Measurements from ENCODE around the gene DUSP18.
A peak's percentile ranks its signal among the peaks of the same experiment; 100 is the strongest.
"Not testable (repeated sequence)": the region's sequence is repeated elsewhere in the genome, so short reads cannot be mapped to it uniquely, and the experiment has no call there.

Gene DUSP18

GRCh38 chr22:30667494-30668385, at the start of gene DUSP18:
Gene DUSP18 (minus strand): TSS chr22:30667875. CDS start chr22:30664003, 3,872 bp downstream.
- DNase-seq: peak; percentile 92

DNA sequence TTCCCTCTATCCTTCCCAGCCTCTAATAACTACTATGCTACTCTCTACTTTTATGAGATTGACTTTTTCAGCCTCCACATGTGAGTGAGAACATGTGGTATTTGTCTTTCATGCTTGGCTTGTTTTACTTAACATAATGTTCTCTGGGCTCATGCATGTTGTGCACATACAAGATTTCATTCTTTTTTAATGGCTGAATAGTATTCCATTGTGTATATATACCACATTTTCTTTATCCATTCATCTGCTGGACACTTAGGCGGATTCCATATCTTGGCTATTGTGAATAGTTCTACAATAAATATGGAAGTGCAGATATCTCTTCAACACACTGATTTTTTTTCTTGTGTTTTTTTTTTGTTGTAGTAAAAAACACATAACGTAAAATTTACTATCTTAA, 46.4 kb upstream of the DUSP18 start:
- DNase-seq: no peak

- DNase-seq: no peak
These were observed 44.4 kb upstream of the DUSP18 start for GRCh38 chr22:30712094-30712493.

DNA sequence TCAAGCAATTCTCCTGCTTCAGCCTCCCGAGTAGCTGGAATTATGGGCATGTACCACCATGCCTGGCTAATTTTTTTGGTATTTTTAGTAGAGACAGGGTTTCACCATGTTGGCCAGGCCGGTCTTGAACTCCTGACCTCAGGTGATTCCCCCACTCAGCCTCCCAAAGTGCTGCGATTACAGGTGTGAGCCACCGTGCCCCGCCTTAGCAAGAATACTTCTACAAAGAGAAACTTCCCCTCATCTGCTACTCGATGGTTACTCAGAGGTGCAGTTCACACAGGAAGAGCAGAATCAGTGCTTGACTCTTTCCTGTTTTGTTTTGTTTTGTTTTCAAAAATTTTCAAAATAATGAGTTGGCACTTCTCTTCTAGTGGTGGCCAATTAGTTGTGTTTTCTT, 42.3 kb upstream of the DUSP18 start:
- not testable (repeated sequence) for DNase-seq

DNA sequence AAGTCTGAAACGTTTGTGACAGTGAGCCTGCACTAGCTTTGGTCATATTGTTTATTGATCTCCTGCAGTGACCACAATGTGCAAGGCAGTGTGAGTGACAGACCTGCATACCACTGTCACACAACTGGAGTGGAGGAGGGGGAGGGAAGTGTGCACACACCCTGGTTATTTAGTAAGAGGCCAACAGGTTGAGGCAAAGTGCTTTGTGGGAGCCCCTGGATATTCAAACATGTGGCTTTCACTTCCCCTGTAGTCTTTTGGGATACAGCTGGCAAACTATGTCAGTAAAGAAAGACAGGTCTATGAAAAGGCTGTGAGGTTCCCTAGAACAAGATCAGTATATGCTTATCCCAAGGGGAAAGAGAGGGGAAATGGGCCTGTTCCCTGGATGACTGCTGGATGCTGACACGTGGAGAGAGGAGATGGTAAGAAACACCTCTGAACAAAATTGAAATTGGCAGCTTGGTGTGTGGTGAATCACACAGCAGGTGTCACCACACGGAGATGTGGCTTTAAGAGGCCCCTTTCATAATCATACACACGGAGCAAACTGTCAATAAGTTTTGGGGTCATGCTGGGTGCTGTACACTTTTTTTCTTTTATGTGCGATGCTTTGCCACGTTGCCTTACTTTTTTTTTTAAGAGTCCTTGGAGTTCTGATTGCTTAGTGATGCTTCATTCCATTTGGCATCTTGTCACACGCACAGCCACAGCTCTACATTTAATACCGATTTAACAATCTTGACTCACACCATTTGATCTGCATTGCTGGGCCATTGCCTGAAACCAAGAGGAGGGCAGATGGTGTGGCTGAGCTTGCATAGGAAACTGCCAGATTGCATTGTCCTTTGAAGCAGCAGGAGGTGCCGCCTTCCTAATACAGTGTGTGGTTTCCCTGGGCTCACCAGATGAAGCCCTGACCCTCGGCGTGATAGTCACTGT, 38.3 kb upstream of the DUSP18 start:
- DNase-seq: no peak

- DNase-seq: no peak
These were observed 37.3 kb upstream of the DUSP18 start for GRCh38 chr22:30704978-30705377.

GRCh38 chr22:30702856-30703255, 35.2 kb upstream of the DUSP18 start:
- no peak for DNase-seq

DNA sequence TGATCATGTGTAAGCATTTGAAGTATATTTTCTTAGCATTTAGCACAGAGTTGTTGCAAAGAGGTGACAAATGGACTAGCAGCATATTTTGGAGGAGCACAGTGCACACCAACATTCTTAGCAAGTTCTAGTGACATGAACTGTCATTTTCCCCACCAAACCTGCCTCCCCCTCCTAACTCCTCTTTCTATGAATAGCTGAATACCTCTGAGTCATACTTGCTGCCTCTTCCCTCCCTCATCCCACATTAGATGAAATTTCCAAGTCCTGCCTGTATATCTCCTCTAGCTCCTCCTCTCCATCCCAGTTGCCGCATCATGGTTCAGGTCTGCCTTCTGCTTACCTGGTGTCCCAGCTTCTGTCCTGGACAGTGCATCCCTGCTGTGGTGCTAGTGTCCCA, 34.2 kb upstream of the DUSP18 start:
- DNase-seq: no peak

DNA sequence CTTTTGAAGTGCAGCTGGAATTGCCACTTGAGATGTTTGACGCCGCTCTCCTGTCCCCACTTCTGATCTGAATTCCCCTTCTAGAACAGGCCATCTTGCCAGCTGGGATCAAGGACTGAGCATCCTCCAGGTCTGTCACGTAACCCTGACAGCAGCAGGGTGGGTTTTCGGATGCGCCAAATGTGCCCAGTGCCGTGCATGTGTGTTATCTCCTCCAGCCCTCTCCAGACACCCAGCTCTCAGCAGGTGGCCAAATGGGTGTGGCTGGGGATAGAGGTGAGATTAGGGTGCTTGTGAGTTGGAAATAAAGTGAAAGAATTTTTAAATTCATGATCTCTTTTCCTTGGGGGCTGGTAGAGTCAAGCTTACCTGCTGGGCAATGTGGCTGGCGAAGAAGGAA, 30.3 kb upstream of the DUSP18 start:
- DNase-seq: no peak

DNA sequence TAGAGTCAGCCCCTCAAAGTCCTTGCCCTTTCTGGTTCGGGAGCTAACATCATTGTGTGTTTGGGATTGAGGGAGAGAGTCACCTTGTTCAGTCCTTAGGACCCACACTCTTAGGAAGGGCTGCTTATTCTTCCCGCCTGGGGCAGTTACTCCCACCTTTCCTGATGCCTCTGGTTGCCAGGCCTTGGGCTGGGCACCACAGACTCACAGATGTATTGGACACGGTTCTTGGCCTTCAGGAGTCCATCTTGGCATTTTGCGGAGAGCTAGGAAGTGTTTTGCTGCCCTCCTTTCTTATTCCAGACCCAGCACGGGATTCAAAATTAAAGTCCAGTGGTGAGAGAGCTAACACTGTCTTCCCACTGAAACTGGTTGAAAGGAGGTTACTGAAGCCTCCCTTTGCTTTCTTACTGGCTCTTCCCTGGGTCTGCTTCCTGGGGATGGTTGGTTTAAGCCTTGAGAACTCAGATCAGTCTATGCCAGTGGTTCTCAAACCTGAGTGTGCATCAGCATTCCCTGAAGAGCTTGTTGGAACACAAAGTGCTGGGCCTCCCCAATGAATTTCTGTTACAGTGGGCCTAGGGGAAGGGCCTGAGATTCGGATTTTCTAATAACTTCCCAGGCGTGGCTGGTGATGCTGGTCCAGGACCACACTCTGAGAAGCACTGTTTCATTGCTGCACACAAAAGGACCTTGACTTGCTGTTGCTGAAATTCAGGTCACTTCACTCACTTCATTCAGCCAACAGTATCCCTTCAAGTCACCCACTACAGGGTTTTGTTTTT, 28.4 kb upstream of the DUSP18 start:
- DNase-seq: no peak

DNA sequence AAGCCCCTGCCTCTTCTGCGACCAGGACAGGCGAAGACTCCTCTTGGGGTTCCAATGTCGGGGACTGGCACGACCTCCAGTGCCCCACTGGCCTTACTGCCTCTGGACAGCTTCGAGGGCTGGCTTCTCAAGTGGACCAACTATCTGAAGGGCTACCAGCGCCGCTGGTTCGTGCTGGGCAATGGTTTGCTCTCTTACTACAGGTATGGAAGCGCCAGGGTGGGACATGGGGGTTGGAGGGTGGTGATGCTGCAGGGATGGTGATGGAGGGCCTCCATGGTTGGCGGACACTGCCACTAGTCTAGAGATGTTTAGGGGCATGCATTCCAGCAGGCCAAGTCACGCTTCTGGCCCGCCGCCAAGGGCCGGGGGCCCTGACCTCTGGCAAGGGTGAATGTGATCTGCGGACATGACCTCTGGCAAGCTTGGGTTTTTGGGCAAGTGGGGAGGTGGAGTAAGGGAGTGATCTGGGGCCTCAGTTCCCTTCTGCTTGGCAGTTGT, 27.7 kb upstream of the DUSP18 start:
- DNase-seq: no peak

DNA sequence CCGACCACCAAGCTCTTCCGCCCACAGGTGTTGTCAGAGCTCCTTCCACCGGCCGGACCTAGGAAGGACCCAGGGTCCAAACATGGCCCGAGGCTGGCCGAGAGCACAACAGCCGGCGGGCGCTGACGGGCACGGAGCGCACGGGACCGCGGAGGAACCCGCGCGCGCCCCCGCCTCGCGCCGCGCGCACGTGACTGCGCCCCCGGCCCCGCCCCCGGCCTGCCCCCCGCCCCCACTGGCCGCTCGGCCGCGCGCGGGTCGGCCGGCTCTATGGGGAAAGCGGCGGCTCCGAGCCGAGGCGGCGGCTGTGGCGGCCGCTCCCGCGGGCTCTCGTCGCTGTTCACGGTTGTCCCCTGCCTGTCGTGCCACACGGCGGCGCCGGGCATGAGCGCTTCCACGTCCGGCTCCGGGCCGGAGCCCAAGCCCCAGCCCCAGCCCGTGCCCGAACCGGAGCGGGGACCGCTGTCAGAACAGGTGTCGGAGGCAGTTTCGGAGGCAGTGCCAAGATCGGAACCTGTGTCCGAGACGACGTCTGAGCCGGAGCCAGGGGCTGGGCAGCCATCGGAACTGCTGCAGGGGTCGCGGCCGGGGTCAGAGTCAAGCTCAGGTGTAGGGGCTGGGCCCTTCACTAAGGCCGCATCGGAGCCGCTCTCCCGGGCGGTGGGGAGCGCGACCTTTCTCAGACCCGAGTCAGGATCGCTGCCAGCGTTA, 27.1 kb upstream of the DUSP18 start, which contains the start of gene OSBP2:
TSS of gene OSBP2 (plus strand) at position 235 of the 711 bp plus-strand sequence. CDS start at position 271, 36 bp downstream.
- peak; percentile 47 for DNase-seq

DNA sequence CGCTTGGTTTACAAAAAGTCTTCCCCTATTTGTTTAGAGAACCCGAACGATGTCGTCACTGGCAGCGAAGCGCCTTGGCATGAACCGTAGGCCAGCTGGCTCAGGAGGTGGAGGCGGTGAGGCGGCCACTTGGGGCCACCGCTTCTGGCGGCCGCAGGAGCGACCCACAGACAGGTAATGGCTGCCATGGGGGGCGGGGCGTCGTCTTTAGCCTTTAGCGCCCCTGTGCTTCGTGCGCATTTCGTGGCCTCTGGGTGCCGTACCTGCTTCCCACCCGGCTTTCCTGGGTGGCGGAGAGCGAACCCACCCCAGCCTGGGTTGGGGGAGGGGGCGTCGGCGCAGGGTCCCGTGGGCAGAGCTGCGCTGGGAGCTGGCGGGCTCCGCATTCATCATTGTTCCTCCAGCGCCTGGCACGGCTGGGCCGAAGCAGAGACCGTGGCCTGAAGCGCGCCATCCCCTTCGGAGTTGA, 26.5 kb upstream of the DUSP18 start:
- peak; percentile 72 for DNase-seq

DNA sequence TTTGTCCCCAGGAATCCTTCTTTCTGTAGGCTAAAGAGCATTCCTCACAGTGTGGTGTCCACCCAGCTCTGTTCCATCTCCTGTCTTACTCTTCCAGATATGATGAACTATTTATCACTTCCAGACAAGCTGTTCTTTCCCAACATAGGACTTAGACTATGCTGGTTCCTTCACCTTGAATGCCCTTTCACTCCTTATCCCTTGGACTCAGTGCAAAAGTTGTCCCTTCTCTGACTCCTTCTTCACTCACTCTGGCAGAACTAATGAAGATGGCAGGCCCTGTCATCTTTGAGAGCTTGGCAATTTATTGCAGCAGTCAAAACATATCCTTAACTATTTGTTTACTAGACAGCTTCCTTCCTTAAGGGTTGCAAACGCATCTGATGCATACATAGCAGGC, 23.5 kb upstream of the DUSP18 start:
- DNase-seq: no peak

DNA sequence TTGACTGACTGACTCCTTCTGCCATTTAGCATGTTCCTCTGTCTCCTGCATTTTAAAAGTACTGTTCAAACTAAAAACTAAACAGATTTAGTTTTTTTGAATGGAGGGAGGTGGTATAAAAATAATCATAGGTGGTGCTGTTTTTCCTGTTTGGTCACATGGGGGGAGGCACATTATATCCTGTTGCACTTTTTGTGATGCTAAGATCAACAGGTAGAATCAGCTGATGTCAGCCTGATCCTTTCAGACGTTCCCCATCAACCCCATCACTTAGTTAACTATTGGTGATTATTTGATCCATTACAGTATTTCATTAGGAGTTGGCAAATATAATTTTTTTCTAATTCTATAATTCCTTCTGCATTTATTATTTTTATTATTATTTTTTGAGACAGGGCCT, 21.9 kb upstream of the DUSP18 start:
- no peak for DNase-seq

DNA sequence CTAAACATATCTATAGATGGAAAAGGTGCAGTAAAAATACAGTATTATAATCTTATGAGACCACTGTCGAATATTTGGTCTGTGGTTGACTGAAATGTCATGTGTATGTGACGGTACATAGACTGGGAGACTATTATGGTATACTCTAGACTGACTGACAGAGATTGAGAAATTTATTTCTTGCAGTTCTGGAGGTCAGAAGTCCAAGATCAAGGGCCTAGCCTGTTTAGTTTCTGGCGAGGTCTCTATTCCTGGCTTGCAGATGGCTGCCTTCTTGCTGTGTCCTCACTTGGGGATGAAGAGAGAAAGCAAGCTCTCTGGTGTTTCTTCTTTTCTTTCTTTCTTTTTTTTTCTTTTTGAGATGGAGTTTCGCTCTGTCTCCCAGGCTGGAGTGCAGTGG, 19.7 kb upstream of the DUSP18 start:
- DNase-seq: no peak

GRCh38 chr22:30685178-30685577, 17.5 kb upstream of the DUSP18 start:
- DNase-seq: no peak

DNA sequence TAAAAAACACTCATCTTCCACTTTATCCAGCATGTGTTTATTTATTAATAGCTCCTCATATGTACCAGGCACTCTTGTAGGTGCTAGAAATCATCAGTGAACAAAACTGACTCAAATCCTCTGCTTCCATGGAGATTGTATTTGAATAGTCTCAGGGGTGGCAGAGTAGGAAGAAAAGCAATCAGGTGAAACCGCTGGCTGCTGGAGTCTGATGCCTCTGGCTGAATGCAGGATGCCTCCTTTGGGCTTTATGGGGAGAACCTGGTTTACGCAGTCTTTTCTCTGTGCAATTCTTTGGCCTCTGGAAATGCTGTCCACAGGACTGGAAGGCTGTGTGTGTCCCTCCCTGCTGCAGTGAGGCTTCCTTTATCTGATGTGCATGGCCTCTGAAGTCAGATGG, 14.2 kb upstream of the DUSP18 start:
- no peak for DNase-seq

DNA sequence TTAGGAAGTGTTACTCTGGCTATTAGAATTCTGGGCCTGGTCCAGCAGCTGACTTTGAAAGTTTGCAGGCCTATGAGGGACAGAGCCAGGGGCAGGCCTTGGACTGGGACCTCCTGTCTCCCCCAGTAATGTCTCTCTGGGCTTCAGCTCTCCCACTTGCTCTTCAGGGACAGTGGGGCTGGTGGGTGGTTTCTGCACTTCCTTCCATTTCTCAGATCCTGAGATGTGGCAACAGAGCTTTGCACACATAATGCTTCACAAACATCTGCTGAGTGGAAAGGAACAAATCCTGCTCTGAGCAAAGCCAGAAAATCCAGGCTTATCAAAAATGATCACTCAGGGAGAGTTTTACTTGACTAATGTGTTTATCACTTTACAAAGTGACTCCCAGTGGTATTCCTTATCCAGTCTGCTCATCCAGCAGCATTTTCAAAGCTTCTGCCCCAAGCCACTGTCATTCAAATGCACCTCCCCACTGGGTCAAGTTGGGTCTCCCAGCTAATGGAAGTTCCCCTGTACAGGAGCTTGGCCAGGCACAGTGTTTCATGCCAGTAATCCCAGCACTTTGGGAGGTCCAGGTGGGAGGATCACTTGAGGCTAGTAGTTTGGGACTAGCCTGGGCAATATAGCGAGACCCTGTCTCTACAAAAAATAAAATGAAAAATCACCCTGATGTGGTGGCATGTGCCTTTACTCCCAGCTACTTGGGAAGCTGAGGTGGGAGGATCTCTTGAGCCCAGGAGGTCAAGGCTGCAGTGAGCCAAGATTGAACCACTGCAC, 13.5 kb upstream of the DUSP18 start:
- DNase-seq: no peak

DNA sequence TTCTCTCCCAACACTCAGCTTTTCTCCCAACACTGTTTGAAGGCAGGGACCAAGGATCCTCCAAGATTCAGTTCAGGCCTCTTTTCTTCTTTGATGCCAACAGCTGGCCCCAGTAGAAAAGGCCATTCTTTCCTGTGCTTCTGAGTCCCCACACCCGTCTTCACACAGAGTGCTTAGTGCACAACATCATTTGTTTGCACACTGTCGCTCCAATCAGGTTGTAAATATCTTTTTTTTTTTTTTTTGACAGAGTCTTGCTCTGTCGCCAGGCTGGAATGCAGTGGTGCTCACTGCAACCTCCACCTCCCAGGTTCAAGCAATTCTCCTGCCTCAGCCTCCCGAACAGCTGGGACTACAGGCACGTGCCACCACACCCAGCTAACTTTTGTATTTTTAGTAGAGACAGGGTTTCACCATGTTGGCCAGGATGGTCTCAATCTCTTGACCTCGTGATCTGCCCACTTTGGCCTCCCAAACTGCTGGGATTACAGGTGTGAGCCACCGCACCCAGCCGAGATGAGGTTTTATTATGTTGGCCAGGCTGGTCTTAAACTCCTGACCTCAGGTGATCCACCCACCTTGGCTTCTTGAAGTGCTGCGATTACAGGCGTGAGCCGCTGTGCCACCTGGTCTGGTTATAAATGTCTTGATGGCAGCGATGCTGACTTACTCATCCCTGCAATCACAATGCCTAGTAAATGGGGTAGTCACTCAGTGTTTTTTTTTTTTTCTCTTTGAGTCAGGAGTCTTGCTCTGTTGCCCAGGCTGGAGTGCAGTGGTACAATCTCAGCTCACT, 12.4 kb upstream of the DUSP18 start:
- DNase-seq: not testable (repeated sequence)

Data from CD4-positive, alpha-beta T cell treated with Interleukin-6 for 4 hours (primary cell).